ENCODE data around the gene KCNAB2.

KCNAB2 gene

DNA sequence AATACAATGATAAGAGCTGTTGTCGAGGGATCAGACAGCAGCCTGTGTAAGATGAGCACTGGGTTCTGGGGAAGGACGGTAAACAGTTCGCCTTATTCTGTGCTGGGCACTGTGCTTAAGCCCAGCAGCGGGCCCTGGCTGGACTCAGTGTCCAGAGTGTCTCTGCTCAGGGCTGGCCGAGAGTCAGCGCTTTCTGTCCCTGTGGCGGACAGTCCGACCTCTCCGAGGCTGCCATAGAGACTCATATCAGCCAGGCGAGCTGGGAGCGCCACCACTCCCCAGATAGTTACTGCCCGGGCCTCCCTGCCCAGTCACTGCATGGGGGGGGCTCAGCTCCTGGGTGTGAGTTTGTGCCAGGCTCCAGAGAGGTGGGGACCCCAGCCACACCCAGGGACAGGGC is 38.8 kb upstream of the KCNAB2 start:
- no peak for TF ChIP-seq CTCF (conservative IDR thresholded peaks at IDR 0.05; ENCODE audit: low read depth, low read length)
- Histone ChIP-seq H3K4me2 (no peak overlapping the region), H3K27me3 (ENCODE audit: insufficient read depth, low read depth) (no peaks in the 10 kb centered on the region), H3K4me1 (ENCODE audit: low read depth, poor library complexity, severe bottlenecking) (peaks cover 56% of the 10 kb centered on the region), H3K79me2 (ENCODE audit: insufficient read depth, low read depth) (peaks cover 37% of the 10 kb centered on the region; the same call in 1 of the 2 replicates), H2AFZ (ENCODE audit: low read depth) (no peak overlapping the region), H4K20me1 (ENCODE audit: insufficient read depth) (peaks cover 6% of the 10 kb centered on the region; the same call in 1 of the 2 replicates), H3K9ac (no peak overlapping the region), H3K36me3 (ENCODE audit: insufficient read depth) (no peaks in the 10 kb centered on the region), H3K27ac (no peak overlapping the region), H3K4me3 (IDR thresholded peaks at IDR 0.05; ENCODE audit: insufficient read depth, low read depth, low read length) (no peak overlapping the region)

- Histone ChIP-seq H3K27me3 (ENCODE audit: insufficient read depth, low read depth) (no peaks in the 10 kb centered on the region), H3K4me2 (no peak overlapping the region), H3K4me3 (IDR thresholded peaks at IDR 0.05; ENCODE audit: insufficient read depth, low read depth, low read length) (no peak overlapping the region), H3K4me1 (ENCODE audit: low read depth, poor library complexity, severe bottlenecking) (peaks cover 50% of the 10 kb centered on the region), H3K79me2 (ENCODE audit: insufficient read depth, low read depth) (peaks cover 38% of the 10 kb centered on the region; the same call in 1 of the 2 replicates), H2AFZ (ENCODE audit: low read depth) (no peak overlapping the region), H3K27ac (no peak overlapping the region), H3K9ac (no peak overlapping the region), H4K20me1 (ENCODE audit: insufficient read depth) (peaks cover 1% of the 10 kb centered on the region; the same call in 1 of the 2 replicates), H3K36me3 (ENCODE audit: insufficient read depth) (no peaks in the 10 kb centered on the region)
- no peak for TF ChIP-seq CTCF (conservative IDR thresholded peaks at IDR 0.05; ENCODE audit: low read depth, low read length)
Observed at GRCh38 chr1:6007318-6008083, 38.2 kb upstream of the KCNAB2 start.

GRCh38 chr1:6008084-6008415 is 37.6 kb upstream of the KCNAB2 start:
- H3K4me3 ChIP-seq (IDR thresholded peaks at IDR 0.05; ENCODE audit: insufficient read depth, low read depth, low read length), result no peak overlapping the region
- peaks cover 44% of the 10 kb centered on the region for H3K4me1 ChIP-seq (ENCODE audit: low read depth, poor library complexity, severe bottlenecking)
- no peak for TF ChIP-seq CTCF (conservative IDR thresholded peaks at IDR 0.05; ENCODE audit: low read depth, low read length)
- H3K79me2 ChIP-seq (ENCODE audit: insufficient read depth, low read depth), result peaks cover 38% of the 10 kb centered on the region; the same call in 1 of the 2 replicates
- no peak overlapping the region for H2AFZ ChIP-seq (ENCODE audit: low read depth)
- no peak overlapping the region; the same call in 1 of the 2 replicates for H3K27ac ChIP-seq
- no peaks in the 10 kb centered on the region for H3K36me3 ChIP-seq (ENCODE audit: insufficient read depth)
- no peak overlapping the region for H3K9ac ChIP-seq
- H3K4me2 ChIP-seq, result peak overlapping the region; percentile 58; the same call in 1 of the 2 replicates
- no peaks in the 10 kb centered on the region for H3K27me3 ChIP-seq (ENCODE audit: insufficient read depth, low read depth)
- H4K20me1 ChIP-seq (ENCODE audit: insufficient read depth), result no peaks in the 10 kb centered on the region

DNA sequence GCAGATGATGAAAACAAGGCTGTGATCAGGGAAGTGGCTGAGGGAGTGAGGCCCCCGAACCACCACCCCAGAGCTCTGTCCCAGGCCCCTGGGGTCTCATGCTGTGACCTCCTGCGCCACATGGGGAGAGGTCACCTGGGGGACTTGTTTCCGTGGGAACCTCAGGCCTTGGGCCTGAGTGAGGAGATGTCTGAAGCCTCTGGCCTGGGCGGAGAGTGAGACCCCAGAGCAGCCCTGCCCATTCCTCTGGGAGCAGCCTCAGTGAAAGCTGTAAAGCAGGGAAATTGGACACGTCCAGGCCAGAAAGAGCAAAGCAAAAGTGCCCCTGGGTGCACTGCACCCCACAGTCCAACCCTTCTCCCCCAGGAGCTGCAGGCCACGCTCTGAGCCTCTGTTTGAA is 37.0 kb upstream of the KCNAB2 start:
- Histone ChIP-seq H3K4me2 (peak overlapping the region; percentile 58; the same call in 1 of the 2 replicates), H4K20me1 (ENCODE audit: insufficient read depth) (no peaks in the 10 kb centered on the region), H2AFZ (ENCODE audit: low read depth) (no peak overlapping the region), H3K4me3 (IDR thresholded peaks at IDR 0.05; ENCODE audit: insufficient read depth, low read depth, low read length) (no peak overlapping the region), H3K9ac (no peak overlapping the region), H3K27ac (peak overlapping the region; percentile 48; the same call in 1 of the 2 replicates), H3K27me3 (ENCODE audit: insufficient read depth, low read depth) (no peaks in the 10 kb centered on the region), H3K79me2 (ENCODE audit: insufficient read depth, low read depth) (peaks cover 38% of the 10 kb centered on the region; the same call in 1 of the 2 replicates), H3K36me3 (ENCODE audit: insufficient read depth) (no peaks in the 10 kb centered on the region), H3K4me1 (ENCODE audit: low read depth, poor library complexity, severe bottlenecking) (peaks cover 39% of the 10 kb centered on the region)
- TF ChIP-seq CTCF (conservative IDR thresholded peaks at IDR 0.05; ENCODE audit: low read depth, low read length), result no peak

Measured in KMS-11 (cell line).